ENCODE results near the gene VSIG10.

The VSIG10 gene

DNA sequence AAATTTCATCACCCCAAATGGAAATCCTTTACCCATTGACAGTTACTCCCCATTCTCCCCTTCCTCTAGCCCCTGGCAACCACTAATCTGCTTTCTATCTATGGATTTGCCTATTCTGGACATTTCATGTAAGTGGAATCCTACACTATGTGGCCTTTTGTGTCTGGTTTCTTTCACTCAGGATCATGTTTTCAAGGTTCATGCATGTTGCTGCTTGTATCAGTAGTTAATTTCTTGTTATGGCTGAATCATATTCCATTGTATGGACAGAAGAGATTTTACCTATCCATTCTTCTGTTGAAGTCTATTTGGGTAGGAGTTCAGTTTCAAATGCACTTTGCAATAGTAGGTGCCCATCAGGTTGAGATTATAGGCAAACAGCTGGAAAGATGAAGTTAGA is 85.9 kb downstream of the VSIG10 start:
- Histone ChIP-seq H3K9me2 (replicated peaks; ENCODE audit: control insufficient read depth, low read length) (no peaks in the 10 kb centered on the region), H3K36me3 (ENCODE audit: control insufficient read depth, low read length) (peaks cover 62% of the 10 kb centered on the region), H3K4me2 (ENCODE audit: low read length) (peak overlapping the region; percentile 84), H3K27me3 (ENCODE audit: control insufficient read depth, low read length) (peaks cover 6% of the 10 kb centered on the region), H4K20me1 (ENCODE audit: control insufficient read depth, insufficient read depth, low read depth, low read length) (peaks cover 8% of the 10 kb centered on the region; the same call in 1 of the 2 replicates), H3K4me3 (ENCODE audit: low read length) (peak overlapping the region; percentile 89), H3F3A (ENCODE audit: control insufficient read depth, insufficient read depth) (no peaks in the 10 kb centered on the region), H3K9me3 (ENCODE audit: control insufficient read depth, insufficient read depth, low read length) (no peaks in the 10 kb centered on the region), H3K79me2 (ENCODE audit: control insufficient read depth, low read length) (peaks cover 35% of the 10 kb centered on the region), H3K27ac (ENCODE audit: low read depth, low read length) (no peak overlapping the region), H3K4me1 (ENCODE audit: control insufficient read depth, low read length) (peaks cover 24% of the 10 kb centered on the region)
- TF ChIP-seq, protein P1, sequence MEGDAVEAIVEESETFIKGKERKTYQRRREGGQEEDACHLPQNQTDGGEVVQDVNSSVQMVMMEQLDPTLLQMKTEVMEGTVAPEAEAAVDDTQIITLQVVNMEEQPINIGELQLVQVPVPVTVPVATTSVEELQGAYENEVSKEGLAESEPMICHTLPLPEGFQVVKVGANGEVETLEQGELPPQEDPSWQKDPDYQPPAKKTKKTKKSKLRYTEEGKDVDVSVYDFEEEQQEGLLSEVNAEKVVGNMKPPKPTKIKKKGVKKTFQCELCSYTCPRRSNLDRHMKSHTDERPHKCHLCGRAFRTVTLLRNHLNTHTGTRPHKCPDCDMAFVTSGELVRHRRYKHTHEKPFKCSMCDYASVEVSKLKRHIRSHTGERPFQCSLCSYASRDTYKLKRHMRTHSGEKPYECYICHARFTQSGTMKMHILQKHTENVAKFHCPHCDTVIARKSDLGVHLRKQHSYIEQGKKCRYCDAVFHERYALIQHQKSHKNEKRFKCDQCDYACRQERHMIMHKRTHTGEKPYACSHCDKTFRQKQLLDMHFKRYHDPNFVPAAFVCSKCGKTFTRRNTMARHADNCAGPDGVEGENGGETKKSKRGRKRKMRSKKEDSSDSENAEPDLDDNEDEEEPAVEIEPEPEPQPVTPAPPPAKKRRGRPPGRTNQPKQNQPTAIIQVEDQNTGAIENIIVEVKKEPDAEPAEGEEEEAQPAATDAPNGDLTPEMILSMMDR (IDR thresholded peaks at IDR 0.05; ENCODE audit: low read depth, low read length, poor library complexity, severe bottlenecking) = no peak
- TF ChIP-seq EZH2phosphoT487 (IDR thresholded peaks at IDR 0.05; ENCODE audit: borderline replicate concordance, low read length) = no peak

DNA sequence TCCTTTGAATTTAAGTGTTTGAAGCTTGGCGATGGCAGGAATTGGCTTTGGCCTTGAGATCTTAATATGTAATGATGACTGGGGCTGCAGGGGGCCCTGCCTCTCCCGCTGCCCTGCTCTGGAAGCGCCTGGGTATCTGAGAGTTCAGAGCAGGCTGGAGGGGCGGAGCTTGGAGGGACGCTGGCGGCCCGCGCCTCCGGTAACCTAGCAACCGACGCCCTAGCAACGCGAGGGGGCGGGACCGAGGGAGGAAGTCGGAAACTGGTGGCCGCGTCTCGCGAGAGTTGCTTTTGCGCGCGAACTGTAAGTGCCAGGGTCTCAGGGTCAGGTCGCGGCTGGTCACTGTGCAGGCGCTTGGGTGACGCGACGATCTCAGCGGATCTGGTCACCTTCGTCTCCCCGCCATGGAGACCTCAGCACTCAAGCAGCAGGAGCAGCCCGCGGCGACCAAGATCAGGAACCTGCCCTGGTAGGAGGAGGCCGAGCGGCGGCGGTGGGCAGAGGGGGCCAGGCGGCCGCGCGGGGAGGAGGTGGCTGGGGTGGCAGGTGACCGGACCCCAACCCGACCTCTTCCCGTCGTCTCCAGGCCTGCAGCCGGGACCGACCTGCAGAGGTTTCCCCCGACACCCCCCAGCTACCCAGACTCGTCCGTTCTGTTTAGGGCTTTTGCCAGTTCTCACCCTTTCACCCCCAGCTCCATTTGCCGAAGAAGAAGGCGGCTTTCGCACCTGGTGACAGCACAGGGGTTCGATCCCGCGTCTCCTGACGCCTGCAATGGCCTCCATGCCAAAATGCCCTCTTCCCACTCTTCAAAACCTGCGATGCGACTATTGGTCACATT is 87.2 kb downstream of the VSIG10 start, which contains the start of gene RFC5:
Gene RFC5 (plus strand): TSS at position 280 of the 841 bp plus-strand sequence. CDS start 125 bp downstream, at position 405.
- H3F3A ChIP-seq (ENCODE audit: control insufficient read depth, insufficient read depth) = no peaks in the 10 kb centered on the region
- TF ChIP-seq, protein P1 (IDR thresholded peaks at IDR 0.05; ENCODE audit: low read depth, low read length, poor library complexity, severe bottlenecking) = no peak
- TF ChIP-seq EZH2phosphoT487 (IDR thresholded peaks at IDR 0.05; ENCODE audit: borderline replicate concordance, low read length) = no peak
- H3K4me2 ChIP-seq (ENCODE audit: low read length) = peak within 1 kb of the TSS; percentile 84
- no peaks in the 10 kb centered on the region for H3K9me2 ChIP-seq (replicated peaks; ENCODE audit: control insufficient read depth, low read length)
- peaks cover 51% of the 10 kb centered on the region for H3K36me3 ChIP-seq (ENCODE audit: control insufficient read depth, low read length)
- H3K4me1 ChIP-seq (ENCODE audit: control insufficient read depth, low read length) = peaks cover 24% of the 10 kb centered on the region
- peak within 1 kb of the TSS; percentile 89 for H3K4me3 ChIP-seq (ENCODE audit: low read length)
- peak within 1 kb of the TSS; percentile 42 for H3K27ac ChIP-seq (ENCODE audit: low read depth, low read length)
- H3K27me3 ChIP-seq (ENCODE audit: control insufficient read depth, low read length) = peaks cover 6% of the 10 kb centered on the region
- peaks cover 35% of the 10 kb centered on the region for H3K79me2 ChIP-seq (ENCODE audit: control insufficient read depth, low read length)
- no peaks in the 10 kb centered on the region for H3K9me3 ChIP-seq (ENCODE audit: control insufficient read depth, insufficient read depth, low read length)
- peaks cover 8% of the 10 kb centered on the region; the same call in 1 of the 2 replicates for H4K20me1 ChIP-seq (ENCODE audit: control insufficient read depth, insufficient read depth, low read depth, low read length)

DNA sequence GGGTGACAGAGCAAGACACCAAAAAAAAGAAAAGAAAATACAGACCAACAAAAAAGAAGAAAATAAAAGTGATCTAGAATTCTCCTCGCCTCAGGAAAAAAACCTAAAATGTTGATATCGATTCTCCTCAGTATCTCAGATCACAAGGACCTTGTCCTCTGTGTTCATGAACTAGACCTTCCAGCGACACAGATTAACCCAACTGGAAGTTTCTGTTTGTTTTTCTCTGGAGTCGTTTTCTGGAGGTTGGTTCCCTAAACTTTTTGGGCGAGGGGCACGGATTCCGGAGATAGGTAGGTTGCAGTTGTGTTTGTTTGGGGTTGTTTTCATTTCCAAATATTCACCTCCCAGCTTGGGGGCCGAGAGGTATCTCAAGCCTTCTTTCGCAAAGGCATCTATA is 87.9 kb downstream of the VSIG10 start:
- Histone ChIP-seq H3K9me2 (replicated peaks; ENCODE audit: control insufficient read depth, low read length) (no peaks in the 10 kb centered on the region), H3K4me2 (ENCODE audit: low read length) (peak overlapping the region; percentile 84), H3F3A (ENCODE audit: control insufficient read depth, insufficient read depth) (no peaks in the 10 kb centered on the region), H3K9me3 (ENCODE audit: control insufficient read depth, insufficient read depth, low read length) (no peaks in the 10 kb centered on the region), H3K4me3 (ENCODE audit: low read length) (peak overlapping the region; percentile 89), H3K79me2 (ENCODE audit: control insufficient read depth, low read length) (peaks cover 35% of the 10 kb centered on the region), H3K4me1 (ENCODE audit: control insufficient read depth, low read length) (peaks cover 24% of the 10 kb centered on the region), H3K27me3 (ENCODE audit: control insufficient read depth, low read length) (peaks cover 6% of the 10 kb centered on the region), H3K27ac (ENCODE audit: low read depth, low read length) (no peak overlapping the region), H3K36me3 (ENCODE audit: control insufficient read depth, low read length) (peaks cover 44% of the 10 kb centered on the region), H4K20me1 (ENCODE audit: control insufficient read depth, insufficient read depth, low read depth, low read length) (peaks cover 8% of the 10 kb centered on the region; the same call in 1 of the 2 replicates)
- no peak for TF ChIP-seq EZH2phosphoT487 (IDR thresholded peaks at IDR 0.05; ENCODE audit: borderline replicate concordance, low read length)
- TF ChIP-seq, protein P1 (IDR thresholded peaks at IDR 0.05; ENCODE audit: low read depth, low read length, poor library complexity, severe bottlenecking) = no peak

Measured in DOHH2 (cell line).